ENCODE data around the gene ERC2. TPM values are rescaled to one million over a fixed set of nuclear protein-coding genes. Genes with fewer than 3 reads are reported as not detected.

The ERC2 gene
- total RNA-seq, 1 donor from 2014 or later, result not detected

DNA sequence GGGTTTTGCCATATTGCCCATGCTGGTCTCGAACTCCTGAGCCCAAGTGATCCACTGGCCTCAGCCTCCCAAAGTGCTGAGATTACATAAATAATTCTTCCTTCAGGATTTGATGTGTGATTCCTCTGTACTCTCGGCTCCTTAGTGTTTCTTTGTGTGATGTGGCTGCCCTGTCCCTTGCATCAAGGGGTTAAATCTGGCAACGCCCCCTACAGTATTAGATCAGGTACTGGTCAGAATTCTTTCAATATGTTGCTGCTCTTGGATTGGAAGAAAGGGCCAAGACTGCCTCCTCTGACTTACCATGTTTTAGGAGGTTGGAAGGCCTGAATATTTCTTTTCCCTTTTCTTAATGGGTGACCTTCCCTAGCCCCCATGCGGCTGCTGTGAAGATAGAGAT is 590.6 kb downstream of the ERC2 start:
- H3K27me3 Mint-ChIP-seq, result no peaks in the 10 kb centered on the region

GRCh38 chr3:55876560-55876959 is 591.7 kb downstream of the ERC2 start:
- Mint-ChIP-seq H3K9me3 (no peaks in the 10 kb centered on the region), H3K4me1 (no peaks in the 10 kb centered on the region), H3K27ac (no peak overlapping the region), H3K27me3 (no peaks in the 10 kb centered on the region), H3K36me3 (ENCODE audit: low read depth) (no peaks in the 10 kb centered on the region), H3K4me3 (no peak overlapping the region)
- intact Hi-C loops (cut with micrococcal nuclease), result no loop called here
- no peak for DNase-seq

More for the DNA sequence above, 590.6 kb downstream of the ERC2 start:
- H3K36me3 Mint-ChIP-seq (ENCODE audit: low read depth), result no peaks in the 10 kb centered on the region
- no peak overlapping the region for H3K4me3 Mint-ChIP-seq
- no peaks in the 10 kb centered on the region for H3K4me1 Mint-ChIP-seq
- H3K27ac Mint-ChIP-seq, result no peak overlapping the region
- intact Hi-C loops (cut with micrococcal nuclease), result no loop called here
- DNase-seq, result no peak
- no peaks in the 10 kb centered on the region for H3K9me3 Mint-ChIP-seq

- H3K4me1 Mint-ChIP-seq, result no peaks in the 10 kb centered on the region
- H3K27me3 Mint-ChIP-seq, result no peaks in the 10 kb centered on the region
- no peaks in the 10 kb centered on the region for H3K36me3 Mint-ChIP-seq (ENCODE audit: low read depth)
- intact Hi-C loops (cut with micrococcal nuclease), result no loop called here
- DNase-seq, result no peak
- no peak overlapping the region for H3K4me3 Mint-ChIP-seq
- peaks cover 3% of the 10 kb centered on the region for H3K9me3 Mint-ChIP-seq
- H3K27ac Mint-ChIP-seq, result no peak overlapping the region
Observed at GRCh38 chr3:55875113-55875512, 593.2 kb downstream of the ERC2 start.

DNA sequence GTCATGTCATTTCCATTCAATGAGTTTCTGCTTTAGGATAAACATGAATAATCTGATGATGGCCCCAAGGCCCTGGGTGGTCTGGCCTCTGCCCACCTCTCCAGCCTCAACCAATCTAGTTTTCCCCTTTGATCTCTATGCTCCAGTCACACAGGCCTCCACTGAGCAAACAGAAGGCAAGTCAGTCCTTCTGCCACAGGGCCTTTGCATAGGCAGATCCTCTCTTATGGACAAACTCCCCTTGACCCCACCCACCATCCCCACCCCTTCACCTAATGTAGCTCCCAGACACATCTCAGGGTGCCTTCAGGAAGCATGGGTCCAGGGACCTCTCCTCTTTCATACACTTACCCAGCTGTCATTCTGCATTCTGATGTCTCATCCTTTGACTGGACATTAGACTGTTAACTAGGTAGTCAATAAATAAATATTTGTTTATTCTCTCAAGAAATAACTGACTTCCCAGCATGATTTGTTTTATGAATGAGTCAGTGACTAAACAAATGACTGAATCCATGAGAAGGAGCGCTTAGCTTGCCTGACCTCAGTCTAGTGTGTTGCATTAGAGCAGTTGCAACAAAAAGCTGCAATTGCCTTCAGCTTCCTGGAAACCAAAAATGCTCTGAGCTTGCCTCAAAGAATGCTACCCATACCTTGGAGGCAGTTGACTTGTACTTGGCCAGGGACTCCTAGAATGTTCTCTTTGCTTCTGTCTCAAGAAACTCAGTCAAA is 594.6 kb downstream of the ERC2 start:
- Mint-ChIP-seq H3K36me3 (ENCODE audit: low read depth) (no peaks in the 10 kb centered on the region), H3K27me3 (no peaks in the 10 kb centered on the region), H3K4me1 (no peaks in the 10 kb centered on the region), H3K9me3 (peaks cover 3% of the 10 kb centered on the region), H3K27ac (no peak overlapping the region), H3K4me3 (no peak overlapping the region)
- no peak for DNase-seq
- intact Hi-C loops (cut with micrococcal nuclease), result no loop called here

- intact Hi-C loops (cut with micrococcal nuclease), result no loop called here
- no peak overlapping the region for H3K27ac Mint-ChIP-seq
- H3K27me3 Mint-ChIP-seq, result no peaks in the 10 kb centered on the region
- H3K4me1 Mint-ChIP-seq, result no peaks in the 10 kb centered on the region
- no peaks in the 10 kb centered on the region for H3K36me3 Mint-ChIP-seq (ENCODE audit: low read depth)
- H3K9me3 Mint-ChIP-seq, result peaks cover 3% of the 10 kb centered on the region
- no peak overlapping the region for H3K4me3 Mint-ChIP-seq
- DNase-seq, result no peak
Observed at GRCh38 chr3:55870594-55870993, 597.7 kb downstream of the ERC2 start.

GRCh38 chr3:55868347-55868746 is 599.9 kb downstream of the ERC2 start:
- no peaks in the 10 kb centered on the region for H3K4me1 Mint-ChIP-seq
- intact Hi-C loops (cut with micrococcal nuclease), result no loop called here

DNA sequence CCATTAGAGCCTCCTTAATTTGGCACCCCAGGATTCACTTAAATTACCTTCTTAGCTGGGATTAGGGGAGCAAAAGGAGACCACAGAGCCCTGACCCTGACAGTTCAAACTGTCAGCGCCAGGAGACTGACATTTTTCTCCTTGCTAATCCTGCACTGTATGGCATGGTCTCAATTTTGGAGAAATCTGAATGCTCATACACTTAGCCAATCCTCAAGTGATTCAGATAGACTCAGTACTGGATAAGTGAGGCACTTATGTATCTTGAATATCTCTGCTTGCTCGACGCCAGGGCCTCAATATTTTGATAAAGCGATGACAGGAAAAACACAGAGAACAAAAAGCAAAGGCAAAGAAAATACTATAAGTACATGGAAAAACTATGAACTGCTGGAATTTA is 605.2 kb downstream of the ERC2 start:
- Mint-ChIP-seq H3K27me3 (no peaks in the 10 kb centered on the region), H3K4me3 (no peak overlapping the region), H3K36me3 (ENCODE audit: low read depth) (no peaks in the 10 kb centered on the region), H3K9me3 (no peaks in the 10 kb centered on the region), H3K27ac (no peak overlapping the region), H3K4me1 (no peaks in the 10 kb centered on the region)
- DNase-seq, result no peak
- intact Hi-C loops (cut with micrococcal nuclease), result no loop called here

More at GRCh38 chr3:55868347-55868746, 599.9 kb downstream of the ERC2 start:
- Mint-ChIP-seq H3K9me3 (peaks cover 3% of the 10 kb centered on the region), H3K27me3 (no peaks in the 10 kb centered on the region), H3K27ac (no peak overlapping the region), H3K4me3 (no peak overlapping the region), H3K36me3 (ENCODE audit: low read depth) (no peaks in the 10 kb centered on the region)
- no peak for DNase-seq

GRCh38 chr3:55860049-55860721 is 608.1 kb downstream of the ERC2 start:
- Mint-ChIP-seq H3K9me3 (no peaks in the 10 kb centered on the region), H3K4me1 (no peaks in the 10 kb centered on the region), H3K4me3 (no peak overlapping the region), H3K36me3 (ENCODE audit: low read depth) (no peaks in the 10 kb centered on the region), H3K27ac (no peak overlapping the region), H3K27me3 (no peaks in the 10 kb centered on the region)
- intact Hi-C loops (cut with micrococcal nuclease), result no loop called here
- no peak for DNase-seq

DNA sequence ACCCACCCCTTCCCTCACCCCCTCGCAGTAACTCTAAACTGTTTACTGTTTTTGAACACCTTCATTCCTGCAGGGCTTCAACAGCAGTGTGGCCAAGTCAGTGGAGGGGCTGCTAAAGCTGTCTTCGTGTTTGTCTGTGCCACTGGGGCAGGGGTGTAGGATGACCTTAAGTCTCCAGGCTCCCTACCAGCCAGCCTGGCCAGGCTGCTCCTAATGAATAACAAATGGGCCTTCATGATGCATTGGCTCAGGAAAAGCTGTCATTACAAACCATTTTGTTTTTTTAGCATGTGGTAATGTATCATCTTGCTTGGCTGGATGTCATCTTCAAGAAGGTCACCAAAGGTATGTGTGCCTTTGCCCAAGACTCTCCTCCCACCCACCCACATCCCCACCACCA is 609.0 kb downstream of the ERC2 start:
- peak; percentile 2 for DNase-seq
- Mint-ChIP-seq H3K27me3 (no peaks in the 10 kb centered on the region), H3K27ac (no peak overlapping the region), H3K9me3 (no peaks in the 10 kb centered on the region), H3K4me3 (no peak overlapping the region), H3K36me3 (ENCODE audit: low read depth) (no peaks in the 10 kb centered on the region), H3K4me1 (no peaks in the 10 kb centered on the region)
- intact Hi-C loops (cut with micrococcal nuclease), result no loop called here

GRCh38 chr3:55858727-55859126 is 609.5 kb downstream of the ERC2 start:
- intact Hi-C loops (cut with micrococcal nuclease), result no loop called here
- no peak overlapping the region for H3K27ac Mint-ChIP-seq
- H3K9me3 Mint-ChIP-seq, result no peaks in the 10 kb centered on the region
- no peaks in the 10 kb centered on the region for H3K36me3 Mint-ChIP-seq (ENCODE audit: low read depth)
- no peak overlapping the region for H3K4me3 Mint-ChIP-seq
- no peaks in the 10 kb centered on the region for H3K27me3 Mint-ChIP-seq
- H3K4me1 Mint-ChIP-seq, result no peaks in the 10 kb centered on the region
- DNase-seq, result peak; percentile 28

DNA sequence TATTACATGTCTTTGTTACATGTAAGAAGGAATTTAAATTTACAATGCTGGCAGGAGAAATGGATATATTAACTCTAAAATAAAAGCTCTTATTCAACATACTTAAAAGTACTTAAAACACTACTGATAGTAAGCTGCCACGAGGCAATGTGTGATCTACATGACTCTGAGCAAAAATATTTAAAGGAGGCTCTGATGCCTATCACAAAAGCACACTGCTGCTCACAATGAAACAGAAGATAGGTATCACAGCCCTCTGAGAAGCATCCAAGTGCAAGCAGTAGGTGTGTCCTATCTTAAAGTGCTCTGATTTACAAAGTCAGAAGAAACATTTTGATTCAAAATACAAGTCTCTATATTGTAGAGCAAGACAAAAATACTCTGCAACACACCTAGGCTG is 610.0 kb downstream of the ERC2 start:
- no peak overlapping the region for H3K27ac Mint-ChIP-seq
- intact Hi-C loops (cut with micrococcal nuclease), result no loop called here
- no peak overlapping the region for H3K4me3 Mint-ChIP-seq
- H3K27me3 Mint-ChIP-seq, result no peaks in the 10 kb centered on the region
- no peaks in the 10 kb centered on the region for H3K36me3 Mint-ChIP-seq (ENCODE audit: low read depth)
- DNase-seq, result peak; percentile 24
- H3K4me1 Mint-ChIP-seq, result no peaks in the 10 kb centered on the region
- no peaks in the 10 kb centered on the region for H3K9me3 Mint-ChIP-seq

GRCh38 chr3:55857633-55858032 is 610.6 kb downstream of the ERC2 start:
- Mint-ChIP-seq H3K27me3 (no peaks in the 10 kb centered on the region), H3K36me3 (ENCODE audit: low read depth) (no peaks in the 10 kb centered on the region), H3K27ac (no peak overlapping the region), H3K4me1 (no peaks in the 10 kb centered on the region), H3K9me3 (no peaks in the 10 kb centered on the region), H3K4me3 (no peak overlapping the region)
- intact Hi-C loops (cut with micrococcal nuclease), result no loop called here
- DNase-seq, result no peak

GRCh38 chr3:55855311-55855710 is 613.0 kb downstream of the ERC2 start:
- intact Hi-C loops (cut with micrococcal nuclease), result no loop called here
- Mint-ChIP-seq H3K27me3 (no peaks in the 10 kb centered on the region), H3K4me1 (no peaks in the 10 kb centered on the region), H3K27ac (no peak overlapping the region), H3K36me3 (ENCODE audit: low read depth) (no peaks in the 10 kb centered on the region), H3K9me3 (no peaks in the 10 kb centered on the region), H3K4me3 (no peak overlapping the region)
- no peak for DNase-seq

GRCh38 chr3:55854494-55854893 is 613.8 kb downstream of the ERC2 start:
- DNase-seq, result no peak
- no peaks in the 10 kb centered on the region for H3K36me3 Mint-ChIP-seq (ENCODE audit: low read depth)
- H3K4me1 Mint-ChIP-seq, result no peaks in the 10 kb centered on the region
- H3K9me3 Mint-ChIP-seq, result no peaks in the 10 kb centered on the region
- intact Hi-C loops (cut with micrococcal nuclease), result no loop called here
- H3K4me3 Mint-ChIP-seq, result no peak overlapping the region
- H3K27ac Mint-ChIP-seq, result no peak overlapping the region
- no peaks in the 10 kb centered on the region for H3K27me3 Mint-ChIP-seq

GRCh38 chr3:55852326-55852725 is 615.9 kb downstream of the ERC2 start:
- no peak for DNase-seq
- H3K4me3 Mint-ChIP-seq, result no peak overlapping the region
- H3K27ac Mint-ChIP-seq, result no peak overlapping the region
- H3K9me3 Mint-ChIP-seq, result no peaks in the 10 kb centered on the region
- intact Hi-C loops (cut with micrococcal nuclease), result no loop called here
- H3K36me3 Mint-ChIP-seq (ENCODE audit: low read depth), result no peaks in the 10 kb centered on the region
- H3K4me1 Mint-ChIP-seq, result no peaks in the 10 kb centered on the region
- no peaks in the 10 kb centered on the region for H3K27me3 Mint-ChIP-seq
